ENCODE data around the gene CUX1. TPM values are rescaled to one million over a fixed set of nuclear protein-coding genes. Genes with fewer than 3 reads are reported as not detected.

The CUX1 gene
- total and polyA plus RNA-seq, 2 donors (not counting 1 experiment from before 2014, with no cell fraction given), result 10.8 to 86.5 TPM

GRCh38 chr7:102039706-102040105, 222.3 kb downstream of the CUX1 start:
- H3K9ac ChIP-seq (ENCODE audit: low read length), result no peak overlapping the region
- TF ChIP-seq CTCF (IDR thresholded peaks at IDR 0.05) (no peak), EZH2 (IDR thresholded peaks at IDR 0.05; ENCODE audit: borderline replicate concordance, insufficient read depth, low read depth, low read length, poor library complexity, severe bottlenecking) (no peak)
- Mint-ChIP-seq H3K4me1 (peaks cover 4% of the 10 kb centered on the region), H3K9me3 (ENCODE audit: insufficient read depth) (no peaks in the 10 kb centered on the region), H3K4me3 (no peak overlapping the region), H3K27me3 (peaks cover 3% of the 10 kb centered on the region), H3K27ac (no peak overlapping the region)
- H4K20me1 ChIP-seq (ENCODE audit: control insufficient read depth, insufficient read depth, low read length, poor library complexity, severe bottlenecking), result peaks cover 8% of the 10 kb centered on the region
- no peaks in the 10 kb centered on the region for H3K9me3 ChIP-seq (ENCODE audit: control extremely low read depth in 1 of 3, control insufficient read depth in 2 of 3, insufficient read depth in 1 of 3, low read length in 2 of 3)
- POLR2A ChIA-PET, result no interaction called here
- DNase-seq, result no peak
- peaks cover 2% of the 10 kb centered on the region in 2 donors for H3K4me1 ChIP-seq (ENCODE audit: control insufficient read depth in 2 of 2, insufficient read depth in 2 of 2, low read length in 2 of 2)
- peaks cover 5% of the 10 kb centered on the region for H3K79me2 ChIP-seq (ENCODE audit: control insufficient read depth, insufficient read depth, low read length)
- peaks cover 0 to 3% of the 10 kb centered on the region in 2 experiments for H3K36me3 ChIP-seq (replicated peaks in 1 of 2; ENCODE audit: control extremely low read depth in 1 of 2, control insufficient read depth in 1 of 2, extremely low read depth in 1 of 2, insufficient read depth in 2 of 2, low read length in 1 of 2)
- CTCF ChIA-PET, result no interaction called here
- no peak overlapping the region for H2AFZ ChIP-seq (ENCODE audit: insufficient read depth, low read depth, low read length, poor library complexity, severe bottlenecking)
- no peak overlapping the region for H3K27ac ChIP-seq (ENCODE audit: low read length in 2 of 2)
- intact Hi-C loops (cut with micrococcal nuclease), result no loop called here
- H3K4me2 ChIP-seq (replicated peaks; ENCODE audit: low read depth, low read length, poor library complexity, severe bottlenecking), result no peak overlapping the region
- H3K4me3 ChIP-seq (ENCODE audit: control extremely low read depth in 1 of 5, extremely low read depth in 1 of 5, insufficient read depth in 1 of 5, low read depth in 2 of 5, low read length in 4 of 5), result no peak overlapping the region
- H3K27me3 ChIP-seq (replicated peaks in 1 of 4; ENCODE audit: control extremely low read depth in 1 of 4, control insufficient read depth in 3 of 4, insufficient read depth in 4 of 4, low read length in 3 of 4), result peaks cover 0 to 3% (median 0%) of the 10 kb centered on the region in 4 experiments
- WGBS (ENCODE audit: insufficient coverage), result 98% methylated on average over 10 of the region's 11 CpGs
- no peak for ATAC-seq (ENCODE audit: low read depth)

GRCh38 chr7:102040569-102040968, 223.1 kb downstream of the CUX1 start:
- Histone ChIP-seq H3K9ac (ENCODE audit: low read length) (no peak overlapping the region), H3K27ac (ENCODE audit: low read length in 2 of 2) (no peak overlapping the region), H3K27me3 (replicated peaks in 1 of 4; ENCODE audit: control extremely low read depth in 1 of 4, control insufficient read depth in 3 of 4, insufficient read depth in 4 of 4, low read length in 3 of 4) (peaks cover 0 to 3% (median 0%) of the 10 kb centered on the region in 4 experiments), H3K36me3 (replicated peaks in 1 of 2; ENCODE audit: control extremely low read depth in 1 of 2, control insufficient read depth in 1 of 2, extremely low read depth in 1 of 2, insufficient read depth in 2 of 2, low read length in 1 of 2) (peaks cover 0 to 3% of the 10 kb centered on the region in 2 experiments), H3K4me1 (ENCODE audit: control insufficient read depth in 2 of 2, insufficient read depth in 2 of 2, low read length in 2 of 2) (peaks cover 7 to 8% of the 10 kb centered on the region in 2 donors), H3K79me2 (ENCODE audit: control insufficient read depth, insufficient read depth, low read length) (no peaks in the 10 kb centered on the region), H3K4me2 (replicated peaks; ENCODE audit: low read depth, low read length, poor library complexity, severe bottlenecking) (no peak overlapping the region), H2AFZ (ENCODE audit: insufficient read depth, low read depth, low read length, poor library complexity, severe bottlenecking) (no peak overlapping the region), H4K20me1 (ENCODE audit: control insufficient read depth, insufficient read depth, low read length, poor library complexity, severe bottlenecking) (peaks cover 15% of the 10 kb centered on the region), H3K9me3 (ENCODE audit: control extremely low read depth in 1 of 3, control insufficient read depth in 2 of 3, insufficient read depth in 1 of 3, low read length in 2 of 3) (no peaks in the 10 kb centered on the region), H3K4me3 (ENCODE audit: control extremely low read depth in 1 of 5, extremely low read depth in 1 of 5, insufficient read depth in 1 of 5, low read depth in 2 of 5, low read length in 4 of 5) (no peak overlapping the region)
- H3K27me3 Mint-ChIP-seq, result peaks cover 3% of the 10 kb centered on the region
- WGBS (ENCODE audit: insufficient coverage), result 76% methylated on average over 11 of the region's 11 CpGs
- ChIA-PET CTCF (no interaction called here), POLR2A (interaction anchor here (0.6 kb wide), 1 partner anchor 251 kb away, joined by 13 read pairs; no protein-coding TSS in a partner anchor)
- H3K4me3 Mint-ChIP-seq, result no peak overlapping the region
- DNase-seq (no peak), ATAC-seq (ENCODE audit: low read depth) (no peak)
- intact Hi-C loops (cut with micrococcal nuclease), result no loop called here
- peaks cover 12% of the 10 kb centered on the region for H3K4me1 Mint-ChIP-seq
- no peaks in the 10 kb centered on the region for H3K9me3 Mint-ChIP-seq (ENCODE audit: insufficient read depth)
- no peak for TF ChIP-seq CTCF (IDR thresholded peaks at IDR 0.05)
- no peak for TF ChIP-seq EZH2 (IDR thresholded peaks at IDR 0.05; ENCODE audit: borderline replicate concordance, insufficient read depth, low read depth, low read length, poor library complexity, severe bottlenecking)
- H3K27ac Mint-ChIP-seq, result no peak overlapping the region
